Esophagus muscularis mucosa (tissue), 4 donors: Measurements from ENCODE around the gene SLC38A10. TPM values are rescaled to one million over a fixed set of nuclear protein-coding genes. Genes with fewer than 3 reads are reported as not detected.

Experiments used
- DNase-seq: peaks from one replicate; pipeline ENCODE4 v3.0.0-alpha.2; 2017; ENCODE audit errors: extremely low spot score
- H3K27ac ChIP-seq, 4 donors: fragments of 200-600 bp; sonication (generic); replicated peaks in 1 of 4; 1 replicate in 3 of 4; 2 replicates in 1 of 4; pipeline ENCODE4 v1.5.1; 2016 to 2019; ENCODE audit warnings: mild to moderate bottlenecking in 1 of 4
- H3K27me3 ChIP-seq, 4 donors: fragments of 200-600 bp; sonication (generic); one replicate each; pipeline versions ENCODE4 v1.5.1 to v1.6.0; 2016 to 2019
- H3K36me3 ChIP-seq, 4 donors: fragments of 200-600 bp; sonication (generic); one replicate each; pipeline ENCODE4 v1.5.1; 2016 to 2019
- H3K4me1 ChIP-seq, 4 donors: fragments of 200-600 bp; sonication (generic); one replicate each; pipeline ENCODE4 v1.5.1; 2016 to 2019
- H3K4me3 ChIP-seq, 4 donors: fragments of 200-600 bp; sonication (generic); 1 replicate in 2 of 4; 2 replicates in 2 of 4; pipeline ENCODE4 v1.5.1; 2016 to 2019; ENCODE audit warnings: mild to moderate bottlenecking in 4 of 4, moderate library complexity in 1 of 4
- H3K9me3 ChIP-seq, 4 donors: fragments of 200-600 bp; sonication (generic); 1 replicate in 3 of 4; 2 replicates in 1 of 4; pipeline ENCODE4 v1.5.1; 2016 to 2019
- EP300 ChIP-seq: sonication (generic); formaldehyde crosslinking; IDR thresholded peaks from one replicate; pipeline ENCODE4 v1.6.1; 2017; ENCODE audit warnings: antibody characterized with exemption
- POLR2A ChIP-seq: fragments of 450-650 bp; IDR thresholded peaks from one replicate; pipeline ENCODE4 v1.6.1; 2017; ENCODE audit warnings: antibody characterized with exemption, moderate library complexity, mild to moderate bottlenecking, low read depth
- POLR2AphosphoS5 ChIP-seq, 2 donors: sonication (generic); formaldehyde crosslinking; IDR thresholded peaks; one replicate each; pipeline ENCODE4 v1.6.1; 2017; ENCODE audit warnings: antibody characterized with exemption in 2 of 2
- whole genome bisulfite sequencing: methylation state at CpG from one replicate; pipeline ENCODE4 v1.1.5; 2018; 5-methylcytosine and 5-hydroxymethylcytosine counted together
- intact Hi-C: fragments of 100-400 bp; cut with DNase I; formaldehyde crosslinking; loops from one replicate; pipeline ENCODE4 v1.15.1; 2023
- total RNA-seq, 4 donors: library from RNA; depleted of rRNA; stranded (reverse); fragments of >200 nt; gene quantifications; one replicate each; pipeline versions ENCODE4 v1.1.0 to v1.2.1, GENCODE V29; 2016
- TF ChIP-seq, protein P1 (sequence below), 3 experiments: fragments of 200-600 bp in 2 of 3; fragments of 450-650 bp in 1 of 3; sonication (generic) in 2 of 3; IDR thresholded peaks; one replicate each; pipeline ENCODE4 v1.5.1; 2017 to 2019; ENCODE audit warnings: antibody characterized with exemption in 3 of 3, mild to moderate bottlenecking in 2 of 3, moderate library complexity in 1 of 3

Gene SLC38A10
- total RNA-seq, 4 donors from 2014 or later = 78.0 to 103 (median 93.4) TPM

- peak within 1 kb of the TSS; percentile 79 to 94 (median 84) for H3K27ac ChIP-seq
- no peaks in the 10 kb centered on the region for H3K9me3 ChIP-seq
- H3K36me3 ChIP-seq = peaks cover 0 to 42% (median 23%) of the 10 kb centered on the region in 4 donors
- TF ChIP-seq POLR2A (peak; percentile 14), EP300 (no peak), POLR2AphosphoS5 (IDR thresholded peaks at IDR 0.05) (peak; percentile 83 to 93)
- TF ChIP-seq, protein P1, sequence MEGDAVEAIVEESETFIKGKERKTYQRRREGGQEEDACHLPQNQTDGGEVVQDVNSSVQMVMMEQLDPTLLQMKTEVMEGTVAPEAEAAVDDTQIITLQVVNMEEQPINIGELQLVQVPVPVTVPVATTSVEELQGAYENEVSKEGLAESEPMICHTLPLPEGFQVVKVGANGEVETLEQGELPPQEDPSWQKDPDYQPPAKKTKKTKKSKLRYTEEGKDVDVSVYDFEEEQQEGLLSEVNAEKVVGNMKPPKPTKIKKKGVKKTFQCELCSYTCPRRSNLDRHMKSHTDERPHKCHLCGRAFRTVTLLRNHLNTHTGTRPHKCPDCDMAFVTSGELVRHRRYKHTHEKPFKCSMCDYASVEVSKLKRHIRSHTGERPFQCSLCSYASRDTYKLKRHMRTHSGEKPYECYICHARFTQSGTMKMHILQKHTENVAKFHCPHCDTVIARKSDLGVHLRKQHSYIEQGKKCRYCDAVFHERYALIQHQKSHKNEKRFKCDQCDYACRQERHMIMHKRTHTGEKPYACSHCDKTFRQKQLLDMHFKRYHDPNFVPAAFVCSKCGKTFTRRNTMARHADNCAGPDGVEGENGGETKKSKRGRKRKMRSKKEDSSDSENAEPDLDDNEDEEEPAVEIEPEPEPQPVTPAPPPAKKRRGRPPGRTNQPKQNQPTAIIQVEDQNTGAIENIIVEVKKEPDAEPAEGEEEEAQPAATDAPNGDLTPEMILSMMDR (IDR thresholded peaks at IDR 0.05) = peak in 1 of 3 experiments; percentile 30
- H3K27me3 ChIP-seq = no peaks in the 10 kb centered on the region
- H3K4me1 ChIP-seq = peaks cover 18 to 64% (median 53%) of the 10 kb centered on the region in 4 donors
- intact Hi-C loops = no loop called here
- under 1% methylated on average over 23 of the region's 100 CpGs for WGBS
- peak within 1 kb of the TSS; percentile 75 to 99 (median 91) for H3K4me3 ChIP-seq
- DNase-seq = peak; percentile 99
These were observed 56.0 kb downstream of the SLC38A10 start, which contains the start of the genes NDUFAF8 and TEPSIN for GRCh38 chr17:81238815-81239713. Gene NDUFAF8 (plus strand): TSS chr17:81239318. CDS start chr17:81239364, 46 bp downstream. Gene TEPSIN (minus strand): TSS chr17:81239055. CDS start chr17:81239033, 22 bp downstream.

- no peak for DNase-seq
- TF ChIP-seq POLR2AphosphoS5 (IDR thresholded peaks at IDR 0.05) = no peak
- no peak for TF ChIP-seq EP300
- TF ChIP-seq POLR2A = no peak
- TF ChIP-seq, protein P1 (IDR thresholded peaks at IDR 0.05) = no peak
- H3K27ac ChIP-seq = peak overlapping the region; percentile 40 to 94 (median 71)
- H3K4me1 ChIP-seq = peaks cover 18 to 64% (median 53%) of the 10 kb centered on the region in 4 donors
- H3K27me3 ChIP-seq = no peaks in the 10 kb centered on the region
- intact Hi-C loops = no loop called here
- H3K4me3 ChIP-seq = peak overlapping the region; percentile 75 to 99 (median 91)
- H3K36me3 ChIP-seq = peaks cover 0 to 48% (median 30%) of the 10 kb centered on the region in 4 donors
- no peaks in the 10 kb centered on the region for H3K9me3 ChIP-seq
- WGBS = 7% methylated on average over 8 of the region's 26 CpGs
These were observed 56.7 kb downstream of the SLC38A10 start for GRCh38 chr17:81238490-81238814.

- peaks cover 18 to 64% (median 53%) of the 10 kb centered on the region in 4 donors for H3K4me1 ChIP-seq
- H3K4me3 ChIP-seq = peak overlapping the region; percentile 75 to 99 (median 91)
- no peaks in the 10 kb centered on the region for H3K9me3 ChIP-seq
- H3K36me3 ChIP-seq = peaks cover 4 to 51% (median 36%) of the 10 kb centered on the region in 4 donors
- peak overlapping the region in 1 of 4 donors; percentile 79 for H3K27ac ChIP-seq
- DNase-seq = no peak
- intact Hi-C loops = no loop called here
- WGBS = 68% methylated on average over 27 of the region's 36 CpGs
- no peak for TF ChIP-seq EP300
- no peak for TF ChIP-seq POLR2A
- TF ChIP-seq, protein P1 (IDR thresholded peaks at IDR 0.05) = no peak
- no peak for TF ChIP-seq POLR2AphosphoS5 (IDR thresholded peaks at IDR 0.05)
- H3K27me3 ChIP-seq = no peaks in the 10 kb centered on the region
These were observed 57.3 kb downstream of the SLC38A10 start for GRCh38 chr17:81237591-81238489.

DNA sequence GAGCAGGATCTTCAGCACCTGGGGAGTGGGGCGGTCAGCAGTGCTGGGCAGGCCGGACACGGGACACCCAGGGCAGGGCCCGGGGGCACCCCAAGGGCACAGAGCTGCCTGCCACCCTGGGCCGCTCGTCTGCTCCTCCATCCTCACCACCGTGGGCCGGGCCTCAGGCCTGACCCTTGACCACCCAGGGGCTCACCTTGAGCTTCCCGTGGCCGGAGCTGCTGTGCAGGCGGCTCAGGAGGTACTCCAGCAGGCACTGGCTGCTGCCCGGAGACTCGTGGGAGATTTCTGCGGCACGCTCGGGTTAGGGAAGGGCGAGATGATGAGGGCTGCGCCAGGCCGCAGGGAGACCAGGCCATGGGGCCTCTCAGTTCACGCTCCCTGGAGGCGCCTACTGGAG lies 58.3 kb downstream of the SLC38A10 start:
- no peaks in the 10 kb centered on the region for H3K9me3 ChIP-seq
- WGBS = 86% methylated on average over 11 of the region's 21 CpGs
- no peaks in the 10 kb centered on the region for H3K27me3 ChIP-seq
- intact Hi-C loops = no loop called here
- peaks cover 13 to 56% (median 44%) of the 10 kb centered on the region in 4 donors for H3K36me3 ChIP-seq
- no peak overlapping the region for H3K27ac ChIP-seq
- DNase-seq = no peak
- no peak overlapping the region for H3K4me3 ChIP-seq
- TF ChIP-seq POLR2A (no peak), POLR2AphosphoS5 (IDR thresholded peaks at IDR 0.05) (no peak), EP300 (no peak)
- TF ChIP-seq, protein P1 (IDR thresholded peaks at IDR 0.05) = no peak
- peaks cover 18 to 60% (median 48%) of the 10 kb centered on the region in 4 donors for H3K4me1 ChIP-seq
